Panc1 (cell line): ENCODE data around the gene HNRNPU.

Experiments
- POLR2AphosphoS5 ChIP-seq: IDR thresholded peaks from 2 replicates; pipeline ENCODE4 v1.6.1; 2012; ENCODE audit warnings: mild to moderate bottlenecking, low read depth, low read length, moderate library complexity
- SIN3A ChIP-seq: IDR thresholded peaks from 2 replicates; pipeline ENCODE4 v1.6.1; 2012; ENCODE audit warnings: low read depth, mild to moderate bottlenecking, low read length, moderate library complexity, borderline replicate concordance; ENCODE audit not compliant: insufficient read depth
- TCF7L2 ChIP-seq: IDR thresholded peaks from 2 replicates; pipeline ENCODE4 v1.6.1; 2011; ENCODE audit warnings: mild to moderate bottlenecking, low read depth, low read length, inconsistent platforms
- TF ChIP-seq, protein P1 (sequence below): fragments of 450-650 bp; IDR thresholded peaks from 2 replicates; pipeline ENCODE4 v1.5.1; 2017; ENCODE audit warnings: mild to moderate bottlenecking

DNA sequence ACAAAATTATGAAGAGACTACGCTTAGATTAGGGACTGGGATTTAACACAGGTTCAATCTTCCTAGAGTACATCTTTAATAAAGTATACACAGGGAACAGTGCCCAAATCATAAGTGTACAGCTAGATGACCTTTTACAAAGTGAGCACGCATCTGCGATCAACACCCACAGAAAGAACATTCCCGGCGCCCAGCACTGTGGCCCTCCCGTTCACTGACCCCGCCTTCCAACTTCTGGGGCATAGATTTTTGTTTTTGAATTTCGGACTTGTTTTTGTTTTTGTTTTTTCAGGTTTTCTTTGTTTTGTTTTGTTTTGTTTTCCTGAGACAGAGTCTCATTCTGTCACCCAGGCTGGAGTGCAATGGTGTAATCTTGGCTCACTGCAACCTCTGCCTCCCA is 59.5 kb downstream of the HNRNPU start:
- TF ChIP-seq, protein P1, sequence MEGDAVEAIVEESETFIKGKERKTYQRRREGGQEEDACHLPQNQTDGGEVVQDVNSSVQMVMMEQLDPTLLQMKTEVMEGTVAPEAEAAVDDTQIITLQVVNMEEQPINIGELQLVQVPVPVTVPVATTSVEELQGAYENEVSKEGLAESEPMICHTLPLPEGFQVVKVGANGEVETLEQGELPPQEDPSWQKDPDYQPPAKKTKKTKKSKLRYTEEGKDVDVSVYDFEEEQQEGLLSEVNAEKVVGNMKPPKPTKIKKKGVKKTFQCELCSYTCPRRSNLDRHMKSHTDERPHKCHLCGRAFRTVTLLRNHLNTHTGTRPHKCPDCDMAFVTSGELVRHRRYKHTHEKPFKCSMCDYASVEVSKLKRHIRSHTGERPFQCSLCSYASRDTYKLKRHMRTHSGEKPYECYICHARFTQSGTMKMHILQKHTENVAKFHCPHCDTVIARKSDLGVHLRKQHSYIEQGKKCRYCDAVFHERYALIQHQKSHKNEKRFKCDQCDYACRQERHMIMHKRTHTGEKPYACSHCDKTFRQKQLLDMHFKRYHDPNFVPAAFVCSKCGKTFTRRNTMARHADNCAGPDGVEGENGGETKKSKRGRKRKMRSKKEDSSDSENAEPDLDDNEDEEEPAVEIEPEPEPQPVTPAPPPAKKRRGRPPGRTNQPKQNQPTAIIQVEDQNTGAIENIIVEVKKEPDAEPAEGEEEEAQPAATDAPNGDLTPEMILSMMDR, result no peak
- TF ChIP-seq POLR2AphosphoS5, result no peak
- no peak for TF ChIP-seq TCF7L2
- TF ChIP-seq SIN3A, result no peak
